RCC 7860 (cell line): Measurements from ENCODE around the gene B4GALT1.
"Not testable (repeated sequence)": the region's sequence is repeated elsewhere in the genome, so short reads cannot be mapped to it uniquely, and the experiment has no call there.

ENCODE experiments used
- DNase-seq: peaks from one replicate; pipeline ENCODE4 v3.0.0-alpha.2; 2015; ENCODE audit warnings: low spot score
- FAIRE-seq: peaks from 2 replicates; lab custom pipeline; 2012; peaks lifted over from hg19 to GRCh38; lab: Jason Lieb, UNC

B4GALT1 gene

DNA sequence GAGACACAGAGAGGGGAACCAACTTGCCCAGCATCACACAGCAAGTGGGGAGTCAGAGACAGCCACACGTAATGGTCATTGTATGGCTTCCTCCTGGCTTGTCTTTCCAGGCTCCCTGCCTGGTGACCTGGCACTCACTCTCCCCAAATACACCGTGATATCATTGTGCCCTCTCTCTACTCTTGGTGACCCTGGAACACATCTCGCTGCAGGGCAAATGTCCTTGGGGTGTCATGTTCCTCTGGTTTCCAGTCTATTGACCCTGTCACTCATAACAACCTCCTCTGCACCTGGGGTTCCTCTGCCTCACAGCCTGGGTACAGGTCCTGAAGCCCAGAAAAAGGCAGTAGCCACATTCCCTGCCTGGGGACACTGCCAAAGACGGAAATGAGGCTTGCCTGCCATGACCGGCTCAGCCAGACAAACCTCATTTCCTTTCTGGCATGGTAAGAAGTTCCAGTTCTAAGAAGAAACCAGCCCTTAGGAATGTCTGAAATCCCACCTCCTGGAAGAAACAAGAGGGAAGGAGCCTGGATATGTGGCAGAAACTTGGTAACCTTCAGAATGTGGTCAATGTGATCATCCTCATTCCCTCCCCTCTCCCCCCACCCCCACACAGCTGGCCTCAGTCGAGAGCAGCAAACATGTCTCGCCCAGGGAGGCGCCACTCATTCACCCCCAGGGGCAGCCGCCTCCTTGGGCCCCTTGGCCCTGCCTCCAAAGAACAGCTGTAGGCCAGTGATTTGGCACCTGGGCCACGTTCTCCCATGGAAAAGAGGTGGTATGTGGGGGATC, 60.1 kb downstream of the B4GALT1 start:
- FAIRE-seq = peak; percentile 82
- DNase-seq = peak; percentile 89

DNA sequence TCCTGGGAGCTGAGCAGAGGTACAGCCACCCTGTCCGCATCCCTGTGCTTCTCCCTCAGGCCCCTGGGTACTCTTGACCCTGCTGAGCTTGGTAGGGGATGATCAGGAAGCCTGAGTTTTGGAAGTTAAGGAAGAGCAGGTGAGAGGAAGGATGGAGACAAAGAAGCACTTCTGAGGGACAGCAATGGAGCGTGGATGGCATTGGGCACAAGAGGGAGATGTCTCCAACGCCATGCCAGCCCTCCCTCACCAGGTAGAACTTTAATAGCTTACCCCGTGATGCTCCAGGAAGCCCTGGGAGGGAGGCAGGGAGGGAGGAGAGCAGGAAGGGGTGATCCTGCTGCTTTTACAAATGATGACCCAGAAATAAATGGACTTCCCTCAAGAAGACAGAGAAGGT, 60.8 kb downstream of the B4GALT1 start:
- FAIRE-seq (no peak), DNase-seq (no peak)

GRCh38 chr9:33105959-33106358, 61.2 kb downstream of the B4GALT1 start:
- FAIRE-seq = no peak

DNA sequence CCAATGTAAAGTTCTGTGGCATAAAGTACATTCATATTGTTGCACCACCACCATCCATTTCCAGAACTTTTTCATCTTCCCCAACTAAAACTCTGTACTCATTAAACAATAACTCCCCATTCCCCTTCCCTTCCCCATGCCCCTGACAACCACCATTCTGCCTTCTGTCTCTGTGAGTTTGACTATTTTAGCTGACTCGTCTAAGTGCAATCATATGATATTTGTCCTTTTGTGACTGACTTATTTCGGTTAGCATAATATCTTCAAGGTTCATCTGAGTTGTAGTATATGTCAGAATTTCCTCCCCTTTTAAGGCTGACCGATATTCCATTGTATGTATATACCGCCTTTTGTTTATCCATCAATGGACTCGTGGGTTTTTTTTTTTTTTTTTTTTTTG, 61.6 kb downstream of the B4GALT1 start:
- no peak for DNase-seq
- FAIRE-seq = no peak

More at GRCh38 chr9:33105959-33106358, 61.2 kb downstream of the B4GALT1 start:
- no peak for DNase-seq

- FAIRE-seq = no peak
- no peak for DNase-seq
These were observed 62.7 kb downstream of the B4GALT1 start for GRCh38 chr9:33104401-33104800.

- FAIRE-seq = no peak
These were observed 63.4 kb downstream of the B4GALT1 start for GRCh38 chr9:33103501-33104281.

GRCh38 chr9:33102551-33103210, 64.5 kb downstream of the B4GALT1 start:
- FAIRE-seq (peak; percentile 29), DNase-seq (peak; percentile 54)

More at GRCh38 chr9:33103501-33104281, 63.4 kb downstream of the B4GALT1 start:
- DNase-seq = no peak

DNA sequence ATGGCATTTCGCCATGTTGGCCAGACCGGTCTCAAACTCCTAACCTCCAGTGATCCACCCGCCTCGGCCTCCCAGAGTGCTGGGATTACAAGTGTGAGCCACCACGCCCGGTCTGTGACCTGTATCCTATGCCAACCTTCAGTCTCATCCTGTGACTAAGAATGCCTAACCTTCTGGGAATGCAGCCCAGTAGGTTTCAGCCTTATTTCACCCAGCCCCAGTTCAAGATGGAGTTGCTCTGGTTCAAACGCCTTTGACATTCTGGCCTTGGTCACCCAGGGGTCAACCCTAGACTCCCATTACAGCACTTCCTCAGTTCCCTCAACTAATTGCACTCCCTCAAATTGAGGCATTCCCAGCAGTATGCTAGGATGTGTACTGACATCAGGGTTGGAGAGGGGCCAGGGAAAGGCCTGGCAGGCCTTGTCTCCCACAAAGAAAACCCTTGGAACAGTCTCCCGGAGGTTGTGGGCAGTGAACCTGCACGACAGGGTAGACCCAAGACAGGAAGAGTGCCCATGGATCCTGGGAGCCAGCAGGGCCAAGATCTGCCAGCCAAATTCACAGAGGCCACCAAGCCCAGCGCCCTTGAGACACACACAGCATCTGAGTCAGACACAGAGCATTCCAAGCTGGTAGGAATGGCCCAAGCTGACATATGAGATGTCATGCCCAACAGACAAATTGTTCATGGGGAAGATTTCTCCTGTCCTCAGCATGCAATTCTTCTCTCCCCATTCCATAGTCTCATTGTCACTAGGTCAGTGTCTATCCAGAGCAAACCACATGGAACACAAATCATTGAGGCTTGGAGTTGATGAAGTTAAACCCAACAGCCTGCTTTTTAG, 65.8 kb downstream of the B4GALT1 start:
- peak; percentile 99 for DNase-seq
- FAIRE-seq = peak; percentile 96

DNA sequence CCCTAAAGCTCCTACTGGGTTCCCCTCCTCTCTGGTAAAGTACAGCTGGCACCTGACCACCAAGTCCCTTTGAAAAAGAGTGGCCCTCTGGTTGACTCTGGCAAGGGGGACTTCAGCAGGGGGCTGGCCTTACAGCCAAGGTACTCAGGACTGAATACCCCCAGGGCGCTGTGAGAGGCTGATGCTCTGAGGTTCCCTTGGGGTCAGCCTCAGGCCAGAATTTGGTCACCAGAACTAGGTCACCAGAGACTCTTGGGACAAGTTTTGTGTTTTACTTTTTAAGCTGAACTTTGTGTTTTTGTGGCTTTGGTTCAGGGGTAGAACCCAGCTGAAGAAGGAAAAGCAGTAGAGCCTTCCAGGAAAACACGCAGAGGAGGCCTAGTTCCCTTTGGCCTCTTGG, 67.4 kb downstream of the B4GALT1 start:
- FAIRE-seq (no peak), DNase-seq (no peak)

DNA sequence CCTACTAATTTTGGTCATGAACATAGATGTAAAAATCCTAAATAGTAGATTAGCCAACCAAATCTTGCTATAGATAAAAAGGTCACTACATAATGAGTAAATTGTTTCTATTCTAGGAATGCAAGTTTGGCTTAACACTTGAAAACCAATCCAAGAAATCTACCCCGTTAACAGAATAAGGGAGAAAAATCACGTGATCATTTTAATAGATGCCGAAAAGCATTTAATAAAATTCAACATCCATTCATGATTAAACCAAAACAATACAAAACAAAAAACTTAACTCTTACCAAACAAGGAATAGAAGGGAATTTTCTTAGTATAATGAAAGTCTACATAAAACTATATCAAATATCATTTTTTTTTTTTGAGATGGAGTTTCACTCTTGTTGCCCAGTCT, 69.9 kb downstream of the B4GALT1 start:
- FAIRE-seq (no peak), DNase-seq (no peak)

GRCh38 chr9:33092634-33093033, 74.5 kb downstream of the B4GALT1 start:
- DNase-seq = no peak
- FAIRE-seq = no peak

DNA sequence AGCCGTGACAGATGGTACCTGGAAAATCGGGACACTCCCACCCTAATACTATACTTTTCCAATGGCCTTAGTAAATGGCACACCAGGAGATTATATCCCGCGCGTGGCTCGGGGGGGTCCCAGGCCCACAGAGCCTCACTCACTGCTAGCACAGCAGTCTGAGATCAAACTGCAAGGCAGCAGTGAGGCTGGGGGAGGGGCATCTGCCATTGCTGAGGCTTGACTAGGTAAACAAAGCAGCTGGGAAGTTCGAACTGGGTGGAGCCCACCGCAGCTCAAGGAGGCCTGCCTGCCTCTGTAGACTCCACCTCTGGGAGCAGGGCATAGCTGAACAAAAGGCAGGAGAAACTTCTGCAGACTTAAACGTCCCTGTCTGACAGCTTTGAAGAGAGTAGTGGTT, 81.5 kb downstream of the B4GALT1 start:
- not testable (repeated sequence) for DNase-seq, FAIRE-seq

DNA sequence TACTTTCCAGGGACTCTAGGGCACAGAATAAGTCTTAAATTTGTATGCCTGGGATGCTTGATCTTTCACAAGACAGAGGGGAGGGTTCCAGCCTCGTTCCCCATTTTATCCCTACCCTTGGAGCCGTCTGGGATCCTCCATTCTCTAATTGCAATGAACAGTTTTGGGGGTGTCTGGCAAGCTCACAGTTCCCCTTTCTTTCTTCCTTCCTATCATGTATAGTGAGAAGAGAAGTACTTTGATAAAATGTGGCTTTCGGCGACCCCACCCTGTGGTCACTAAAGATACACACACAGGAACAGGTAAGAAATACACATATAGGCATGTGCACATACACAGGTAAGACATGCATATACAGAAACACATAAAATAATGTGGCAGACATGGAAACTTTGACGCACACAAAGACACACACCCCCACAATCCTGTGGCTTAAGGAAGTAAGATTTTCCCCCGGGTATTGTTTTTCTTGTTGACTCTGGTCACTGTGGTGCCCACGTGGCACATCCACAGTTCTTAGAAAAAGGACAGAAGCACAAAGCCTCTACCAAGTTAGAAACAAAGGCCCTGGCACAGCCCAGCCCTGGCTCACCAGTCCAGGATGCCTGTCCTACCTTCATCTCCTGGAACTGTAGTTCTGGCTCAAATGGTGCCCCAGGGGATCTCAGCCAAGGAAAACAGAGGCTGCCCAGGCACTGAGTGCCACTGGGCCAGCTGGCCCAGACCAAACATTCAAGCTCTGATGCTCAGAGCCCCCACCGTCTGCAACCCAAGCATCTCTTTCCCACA, 84.4 kb downstream of the B4GALT1 start:
- no peak for DNase-seq
- FAIRE-seq = no peak

DNA sequence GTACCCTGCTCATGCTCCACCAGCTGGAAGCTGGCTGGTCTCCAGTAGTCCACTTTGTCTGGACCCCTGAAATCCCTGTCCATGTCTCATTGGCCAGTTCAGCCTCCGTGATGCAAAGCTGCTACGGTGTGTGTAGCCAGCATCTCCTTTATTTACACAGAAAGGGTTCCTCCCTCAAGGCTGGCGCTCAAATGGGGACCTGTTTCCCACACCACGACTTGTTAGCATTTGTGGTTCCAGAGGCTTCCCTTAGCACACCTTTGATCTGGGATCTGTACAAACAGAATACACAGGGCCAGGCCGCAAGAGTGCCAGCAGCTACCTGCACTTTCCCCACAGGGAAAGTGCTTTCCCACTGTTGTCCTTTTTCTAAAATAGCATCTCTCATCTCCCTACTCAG, 85.0 kb downstream of the B4GALT1 start:
- FAIRE-seq (no peak), DNase-seq (no peak)

DNA sequence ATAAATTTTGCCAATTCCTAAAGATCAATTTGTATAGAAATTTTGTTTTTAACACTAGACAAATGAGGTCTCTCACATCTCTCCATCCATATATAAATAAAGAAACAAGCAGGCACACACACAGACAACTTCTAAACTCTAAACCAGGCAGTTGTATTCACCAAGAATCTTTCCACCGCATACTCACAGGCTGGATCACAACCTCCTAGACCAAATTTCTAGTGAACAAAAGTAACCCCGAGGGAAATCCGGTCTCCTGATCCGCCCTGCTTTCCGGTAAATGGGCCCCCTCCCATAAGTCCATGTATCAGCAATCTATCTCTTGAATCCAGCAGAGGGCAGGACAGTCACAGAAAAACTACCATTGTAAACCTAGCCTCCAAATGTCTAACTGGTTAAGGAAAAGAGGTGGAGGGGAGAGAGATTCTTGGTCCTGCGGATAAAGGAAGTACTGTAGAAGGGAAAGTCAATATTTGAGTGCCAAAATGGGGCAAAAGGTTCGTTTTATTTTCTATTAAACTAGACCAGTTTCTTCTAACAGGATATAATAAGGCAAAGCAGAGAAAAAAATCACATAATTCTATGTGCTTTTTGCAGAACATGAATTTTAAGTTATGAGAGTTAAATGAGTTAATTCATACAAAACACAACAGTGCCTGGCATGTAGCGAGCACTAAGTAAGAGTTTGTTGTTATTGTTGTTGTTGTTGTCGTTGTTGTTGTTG, 85.8 kb downstream of the B4GALT1 start:
- DNase-seq = peak; percentile 78
- FAIRE-seq = peak; percentile 69

DNA sequence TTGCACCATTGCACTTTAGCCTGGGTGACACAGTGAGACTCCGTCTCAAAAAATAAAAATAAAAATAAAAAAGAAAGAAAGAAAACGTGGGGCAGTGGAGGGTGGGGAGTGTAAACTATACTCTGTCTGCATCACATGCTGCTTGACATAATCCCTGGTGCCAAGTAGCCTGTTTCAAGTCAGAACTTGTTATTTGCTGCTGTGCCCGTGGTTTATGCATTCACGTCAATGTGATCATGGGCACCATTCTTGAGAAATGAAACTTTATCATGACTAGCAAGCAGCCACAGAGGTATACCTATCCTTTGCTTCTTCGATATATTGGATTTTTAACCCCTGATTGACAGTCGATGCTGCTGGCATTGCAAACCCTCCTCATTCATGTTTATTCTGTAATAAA, 86.6 kb downstream of the B4GALT1 start:
- DNase-seq (no peak), FAIRE-seq (no peak)

DNA sequence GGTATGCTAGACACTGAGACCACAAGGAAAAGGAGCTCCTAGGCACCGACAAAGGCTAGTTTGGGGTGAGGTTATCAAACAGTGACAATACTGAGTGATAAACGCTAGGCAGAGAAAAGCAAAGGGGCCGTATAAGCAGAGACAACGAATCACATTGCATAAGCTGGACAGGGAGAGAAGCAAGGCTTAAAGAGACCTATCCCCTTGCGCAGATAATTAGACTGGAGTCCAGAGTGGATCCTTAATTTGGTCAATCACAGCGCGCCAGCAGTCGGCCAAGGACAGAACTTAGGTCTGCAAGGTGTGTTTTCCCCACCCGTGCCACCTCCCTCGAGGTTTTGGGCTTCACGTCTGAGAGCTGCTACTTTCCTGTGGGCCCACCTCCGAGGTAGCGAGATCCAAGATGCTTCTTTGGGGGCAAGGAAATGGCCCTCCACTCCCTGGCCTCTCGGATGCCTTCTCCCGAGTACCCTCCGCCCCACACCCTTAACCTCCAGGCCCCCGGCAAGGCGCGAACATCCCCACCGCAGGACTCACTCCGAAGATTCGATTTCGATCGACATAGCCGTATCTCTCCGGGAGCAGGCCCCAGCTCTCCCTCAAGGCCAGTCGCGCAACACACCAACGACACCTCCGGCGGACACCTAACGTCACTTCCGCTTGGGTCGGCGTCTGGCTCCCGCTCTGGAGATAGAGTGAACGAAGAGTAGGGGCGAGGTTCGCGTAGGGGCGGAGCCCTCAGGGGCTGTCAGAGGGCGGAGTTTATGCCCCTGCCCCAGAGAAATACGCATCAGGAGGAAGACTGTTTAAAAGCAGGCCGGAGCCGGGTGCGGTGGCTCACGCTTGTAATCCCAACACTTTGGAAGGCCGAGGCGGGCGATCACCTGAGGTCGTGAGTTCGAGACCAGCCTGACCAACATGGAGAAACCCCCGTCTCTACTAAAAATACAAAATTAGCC, 90.8 kb downstream of the B4GALT1 start, which contains the start of gene SMU1:
TSS of gene SMU1 (minus strand) at position 629 of the 959 bp plus-strand sequence. CDS start at position 563, 66 bp downstream.
- FAIRE-seq (peak; percentile 86), DNase-seq (peak; percentile 94)

GRCh38 chr9:33068991-33069390, 98.1 kb downstream of the B4GALT1 start:
- no peak for FAIRE-seq
- DNase-seq = no peak
